GM18519 (cell line): ENCODE results near the gene ACOXL.
"Not testable (repeated sequence)": the region's sequence is repeated elsewhere in the genome, so short reads cannot be mapped to it uniquely, and the experiment has no call there.

Experiments
- ATAC-seq: cut with Tn5 transposase; IDR thresholded peaks from one replicate; pipeline ENCODE4 v1.9.1; 2021; ENCODE audit warnings: mild to moderate bottlenecking, moderate library complexity; ENCODE audit not compliant: unreplicated experiment, low FRiP score

ACOXL gene

GRCh38 chr2:111028720-111029119, 296.3 kb downstream of the ACOXL start:
- no peak for ATAC-seq

DNA sequence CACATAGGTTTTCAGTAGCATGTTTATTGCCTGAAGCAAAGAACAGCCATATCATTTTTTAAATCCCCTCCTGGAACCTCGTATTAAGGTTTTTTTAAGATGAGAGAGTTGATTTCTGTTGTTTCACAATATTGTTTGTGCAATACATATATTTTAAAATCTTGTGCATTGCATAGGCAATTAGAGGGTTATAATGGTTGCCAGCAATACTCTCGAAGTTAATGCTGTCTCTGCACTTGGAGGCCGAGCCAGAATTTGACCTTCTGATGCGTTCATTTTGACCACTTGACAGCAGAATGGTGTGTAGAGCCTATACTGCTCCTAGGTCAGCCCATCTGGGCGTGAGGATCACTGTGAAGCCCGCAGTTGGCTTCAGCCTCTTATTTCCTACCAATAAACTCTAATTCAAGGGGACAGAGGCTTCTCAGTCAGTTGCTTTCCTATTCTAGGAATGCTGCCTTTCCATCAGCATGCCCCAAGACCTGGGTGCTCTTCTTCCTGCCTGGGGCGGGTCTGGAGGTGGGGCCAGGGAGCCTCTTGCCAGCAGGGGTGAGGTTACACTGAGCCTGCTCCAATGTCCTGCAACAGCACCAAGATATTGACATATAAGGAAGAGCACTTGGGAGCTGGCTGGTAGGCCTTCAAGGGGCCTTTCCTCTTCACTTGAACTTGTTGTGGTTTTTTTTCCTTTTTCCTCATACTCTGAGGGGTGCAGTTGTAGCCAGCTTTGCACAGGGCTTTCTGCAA, 297.0 kb downstream of the ACOXL start:
- ATAC-seq = no peak

- no peak for ATAC-seq
These were observed 298.0 kb downstream of the ACOXL start for GRCh38 chr2:111030260-111030891.

- ATAC-seq = no peak
These were observed 298.6 kb downstream of the ACOXL start for GRCh38 chr2:111030945-111031344.

DNA sequence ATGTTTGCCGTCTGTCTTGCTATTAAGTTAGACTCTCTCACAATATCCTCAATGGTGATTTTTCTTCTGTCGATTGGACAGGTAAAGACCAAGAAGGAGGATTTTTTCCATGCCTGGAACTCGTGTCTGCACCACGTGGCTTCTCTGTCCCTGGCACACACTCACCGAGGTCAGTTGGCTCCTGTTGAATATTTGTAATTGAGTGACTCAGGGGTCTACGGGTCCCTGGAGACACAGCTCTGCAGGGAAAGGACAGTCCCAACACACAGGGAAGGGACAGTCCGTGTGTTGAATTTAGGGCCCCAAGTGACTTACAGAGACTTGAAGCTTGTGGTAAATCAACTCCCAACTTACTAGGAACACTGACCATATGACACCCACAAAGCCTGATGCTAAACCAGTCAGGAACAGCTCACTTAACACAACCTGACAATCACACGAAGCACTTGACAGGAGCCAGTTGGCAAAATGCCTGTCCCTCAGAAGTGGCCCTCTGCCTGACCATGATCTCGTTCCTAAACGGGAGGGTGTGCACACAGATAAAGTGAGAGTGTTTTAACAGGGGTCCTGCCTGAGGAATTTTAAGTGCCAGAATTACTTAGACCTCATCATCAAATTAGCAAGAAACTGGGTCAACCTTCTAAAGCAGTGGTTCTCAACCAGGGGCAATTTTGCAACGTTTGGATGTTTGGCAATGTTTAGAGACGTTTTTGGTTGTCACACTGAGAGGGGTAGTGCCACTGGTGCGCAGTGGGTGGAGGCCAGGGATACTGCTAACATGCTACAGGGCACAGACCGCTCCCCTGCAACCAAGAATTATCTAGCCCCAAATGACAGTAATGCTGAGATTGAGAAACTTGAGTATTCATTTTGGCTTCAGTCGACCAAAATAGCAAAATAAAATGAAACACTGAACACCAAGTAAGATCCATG, 299.4 kb downstream of the ACOXL start:
- ATAC-seq = no peak

GRCh38 chr2:111032721-111033429, 300.5 kb downstream of the ACOXL start:
- ATAC-seq = no peak

DNA sequence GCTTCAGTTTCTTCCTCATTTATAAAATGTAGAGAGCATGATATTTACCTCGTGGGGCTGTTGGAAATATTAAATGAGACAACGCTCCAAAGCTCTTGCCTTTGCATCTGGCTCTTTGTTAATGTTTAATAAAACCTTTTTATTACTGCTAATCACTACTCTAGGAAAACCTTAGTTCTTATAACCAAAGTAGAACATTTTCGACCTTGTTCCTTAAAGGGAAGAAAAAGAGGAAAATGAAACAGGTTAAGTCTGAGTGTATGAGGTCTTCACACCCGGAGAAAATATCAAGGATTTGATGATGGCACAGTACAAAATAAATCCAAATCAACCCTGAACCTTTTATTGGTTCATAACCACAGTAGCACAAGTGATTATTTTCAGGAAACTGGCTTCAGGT, 301.8 kb downstream of the ACOXL start:
- ATAC-seq = no peak

DNA sequence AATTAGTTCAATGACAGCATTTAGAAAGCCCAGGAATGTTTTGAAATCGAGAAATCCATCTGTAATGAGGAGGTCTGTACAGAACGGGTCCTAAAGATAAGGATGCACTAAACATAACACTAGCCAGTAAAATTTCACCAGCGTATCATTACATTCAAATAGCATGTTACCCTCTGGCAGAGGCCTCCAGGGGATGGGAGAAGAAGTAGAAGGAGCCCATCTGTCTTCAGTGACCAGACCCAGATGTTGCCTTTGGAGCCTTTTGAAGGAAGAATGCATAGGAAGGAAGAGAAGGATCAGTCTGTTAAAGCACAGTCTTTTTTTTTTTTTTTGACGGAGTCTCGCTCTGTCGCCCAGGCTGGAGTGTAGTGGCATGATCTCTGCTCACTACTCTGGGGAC, 302.2 kb downstream of the ACOXL start:
- ATAC-seq = no peak

- no peak for ATAC-seq
These were observed 303.6 kb downstream of the ACOXL start for GRCh38 chr2:111035830-111036441.

- no peak for ATAC-seq
These were observed 304.8 kb downstream of the ACOXL start for GRCh38 chr2:111037128-111037527.

GRCh38 chr2:111039628-111040383, 307.4 kb downstream of the ACOXL start:
- no peak for ATAC-seq

GRCh38 chr2:111041398-111042202, 309.2 kb downstream of the ACOXL start:
- no peak for ATAC-seq

GRCh38 chr2:111042261-111042660, 309.9 kb downstream of the ACOXL start:
- no peak for ATAC-seq

DNA sequence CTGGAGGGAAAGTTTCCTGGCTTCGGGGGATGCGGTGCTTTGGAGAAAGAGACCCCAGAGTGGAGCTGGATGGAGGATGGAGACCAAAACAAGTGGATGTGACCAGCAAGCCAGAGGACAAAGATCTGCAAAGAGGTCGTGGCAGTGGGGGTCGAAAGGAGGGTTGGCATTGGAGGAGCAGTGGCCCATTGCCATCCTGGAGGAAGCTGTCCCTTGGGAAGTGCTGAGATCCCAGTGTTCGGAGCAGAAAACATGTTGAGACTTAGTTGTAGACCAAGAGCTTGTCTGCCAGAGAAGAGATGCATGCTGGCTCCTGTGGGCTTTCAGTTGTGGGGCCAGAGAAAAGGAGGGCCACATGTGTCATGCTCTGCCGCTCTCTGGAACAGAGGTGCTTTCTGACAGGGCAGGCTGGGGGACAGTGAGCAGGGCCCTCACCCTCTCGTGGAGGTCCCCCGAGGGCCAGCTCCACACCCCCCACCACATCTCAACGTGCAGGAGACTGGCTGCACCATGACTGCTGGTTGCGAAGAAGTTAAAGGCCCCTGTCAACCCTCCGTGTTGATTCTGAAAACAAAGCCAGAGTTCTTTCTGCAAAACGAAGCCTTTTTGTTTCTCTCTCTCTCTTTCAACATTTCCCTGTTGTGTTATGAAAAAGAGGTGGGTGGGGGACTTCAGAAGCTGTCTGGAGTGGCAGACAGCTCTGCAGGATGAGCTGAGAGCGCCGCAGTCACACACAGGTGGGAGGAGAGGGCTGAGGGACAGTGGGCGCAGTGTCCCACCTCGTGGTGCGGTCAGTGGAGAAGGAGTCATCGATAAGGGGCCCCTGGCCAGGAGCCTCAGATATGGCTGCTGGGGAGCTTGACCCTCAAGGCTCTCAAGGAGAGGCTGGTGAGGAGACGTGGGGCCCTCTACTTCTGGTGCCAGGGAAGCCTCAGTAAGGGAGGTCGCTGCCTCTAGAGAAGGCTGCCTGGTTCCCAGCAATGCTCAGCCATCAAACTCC, 310.7 kb downstream of the ACOXL start:
- ATAC-seq = peak; percentile 44

DNA sequence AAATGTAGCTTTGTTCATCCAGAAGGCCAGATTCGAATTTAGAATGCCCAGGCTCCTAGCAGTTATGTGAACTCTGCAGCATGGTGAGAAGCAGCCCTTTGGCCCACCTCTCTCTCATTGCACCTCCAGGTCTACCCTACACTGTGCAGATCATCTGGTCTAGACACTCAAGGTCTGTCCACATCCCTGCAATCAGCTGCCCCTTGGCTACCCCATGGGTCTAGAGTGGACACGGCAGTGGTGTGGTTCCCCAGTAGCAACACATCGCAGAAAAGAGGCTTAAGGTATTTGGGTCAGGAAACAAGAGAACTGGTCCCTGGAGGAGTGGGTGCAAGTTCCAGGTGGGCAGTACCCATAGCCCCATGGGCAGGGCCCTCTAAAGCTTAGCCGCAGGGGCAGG, 311.7 kb downstream of the ACOXL start:
- no peak for ATAC-seq

DNA sequence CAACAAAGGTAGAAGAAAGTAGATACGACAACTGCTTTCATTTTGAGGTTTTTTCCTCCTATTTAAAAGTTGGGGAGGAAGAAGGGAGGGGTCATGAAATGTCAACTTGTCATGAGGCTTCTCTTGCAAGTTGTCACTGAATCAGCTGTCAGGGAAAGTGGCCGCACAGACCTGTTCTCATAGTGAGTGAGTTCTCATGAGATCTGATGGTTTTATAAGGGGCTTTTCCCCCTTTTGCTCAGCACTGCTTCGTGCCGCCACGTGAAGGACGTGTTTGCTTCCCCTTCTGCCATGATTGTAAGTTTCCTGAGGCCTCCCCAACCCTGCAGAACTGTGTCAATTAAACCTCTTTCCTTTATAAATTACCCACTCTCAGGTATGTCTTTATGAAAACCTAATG, 312.9 kb downstream of the ACOXL start:
- ATAC-seq = not testable (repeated sequence)

GRCh38 chr2:111045771-111046444, 313.5 kb downstream of the ACOXL start:
- no peak for ATAC-seq
